NOMO-1 treated with DMSO at 0.1 percent for 48 hours (cell line): ENCODE results near the gene ATP1B2.
"Not testable (repeated sequence)": the region's sequence is repeated elsewhere in the genome, so short reads cannot be mapped to it uniquely, and the experiment has no call there.

Experiments
- DNase-seq: peaks from one replicate; lab custom pipeline; 2025; ENCODE audit not compliant: unreplicated experiment; lab: John Stamatoyannopoulos, UW

ATP1B2 gene, protein sequence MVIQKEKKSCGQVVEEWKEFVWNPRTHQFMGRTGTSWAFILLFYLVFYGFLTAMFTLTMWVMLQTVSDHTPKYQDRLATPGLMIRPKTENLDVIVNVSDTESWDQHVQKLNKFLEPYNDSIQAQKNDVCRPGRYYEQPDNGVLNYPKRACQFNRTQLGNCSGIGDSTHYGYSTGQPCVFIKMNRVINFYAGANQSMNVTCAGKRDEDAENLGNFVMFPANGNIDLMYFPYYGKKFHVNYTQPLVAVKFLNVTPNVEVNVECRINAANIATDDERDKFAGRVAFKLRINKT

DNA sequence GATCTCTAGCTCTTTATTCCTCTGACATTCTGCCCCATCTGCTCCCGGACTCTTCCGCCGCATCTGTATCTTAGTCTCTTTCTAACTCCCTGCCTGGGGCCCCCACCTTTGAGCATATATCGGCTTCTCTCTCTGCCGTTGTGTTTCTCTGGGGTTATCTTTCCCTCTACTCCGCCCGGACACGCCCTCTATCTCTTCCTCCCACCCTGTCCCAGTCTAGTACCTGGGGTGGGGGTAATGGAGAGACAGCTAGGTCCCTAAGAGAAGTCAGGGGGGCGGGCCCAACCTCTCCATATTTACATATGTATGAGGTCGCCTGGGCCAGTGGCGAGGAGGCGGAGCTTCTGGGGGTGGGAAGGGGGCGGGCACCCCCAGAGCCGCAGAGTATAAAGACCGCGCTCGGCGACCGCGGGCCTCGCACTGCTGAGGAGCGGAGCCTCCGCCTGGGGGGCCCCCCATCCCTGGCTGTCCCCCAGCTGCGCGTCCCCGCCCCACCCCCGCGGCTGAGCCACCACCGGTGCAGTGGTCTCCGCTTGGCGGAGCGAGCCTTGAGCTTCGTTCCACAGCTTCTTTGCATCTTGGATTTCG is at the start of gene ATP1B2:
TSS of gene ATP1B2 (plus strand) at position 418 of the 588 bp plus-strand sequence. CDS start 593 bp downstream, outside the sequence.
- peak; percentile 47 for DNase-seq

- no peak for DNase-seq
These were observed 44.4 kb upstream of the ATP1B2 start for GRCh38 chr17:7606280-7606679.

GRCh38 chr17:7610641-7611040 is 40.1 kb upstream of the ATP1B2 start:
- DNase-seq = no peak

- no peak for DNase-seq
These were observed 39.0 kb upstream of the ATP1B2 start for GRCh38 chr17:7611635-7612293.

DNA sequence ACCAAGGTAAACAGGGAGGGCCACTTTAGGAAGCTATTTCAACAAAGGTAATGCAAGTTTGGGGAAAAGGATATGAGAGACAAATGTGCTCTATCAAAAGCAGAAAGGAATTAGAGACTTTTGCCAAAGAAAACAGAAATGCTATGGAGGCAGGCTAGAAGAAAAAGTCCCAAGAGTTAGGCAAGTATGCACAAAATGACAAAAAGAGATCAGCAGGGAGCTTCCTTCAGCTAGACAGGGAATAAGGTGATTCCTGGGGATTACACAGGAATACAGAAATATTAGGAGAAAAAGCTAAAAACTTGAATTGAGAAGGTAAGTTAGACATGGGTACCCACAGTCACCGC is 38.5 kb upstream of the ATP1B2 start:
- no peak for DNase-seq

DNA sequence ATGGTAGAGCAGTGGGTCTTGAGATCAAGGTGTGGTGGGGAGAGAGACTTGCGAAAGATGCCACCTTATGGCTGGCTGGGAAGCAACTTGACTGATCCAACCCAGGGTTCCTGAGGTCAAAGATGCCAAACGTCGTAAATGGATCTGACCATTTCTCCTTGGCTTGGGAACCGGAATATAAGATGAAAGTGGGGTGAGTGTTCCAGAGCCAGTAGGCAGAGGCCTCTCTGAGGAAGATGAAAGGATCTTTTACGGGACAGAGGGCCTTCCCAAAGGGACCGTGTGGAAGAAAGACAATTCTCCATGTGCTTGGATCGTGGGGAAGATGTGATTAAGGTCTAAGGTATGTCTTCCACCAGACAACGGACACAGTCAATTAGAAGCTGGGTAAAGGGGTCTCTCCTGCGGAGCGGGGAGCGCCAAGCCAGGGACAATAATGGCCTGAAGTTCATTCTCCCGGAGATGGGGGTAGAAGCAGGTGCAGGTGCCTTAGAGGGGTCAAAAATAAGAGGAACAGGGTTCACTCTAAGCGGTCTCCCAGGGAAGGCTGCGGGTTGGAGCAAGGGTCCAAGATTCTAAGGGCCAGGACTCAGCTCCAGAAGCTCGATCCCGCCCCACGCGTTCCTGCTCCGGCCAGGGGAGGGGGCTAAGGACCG is 36.8 kb upstream of the ATP1B2 start:
- peak; percentile 39 for DNase-seq

DNA sequence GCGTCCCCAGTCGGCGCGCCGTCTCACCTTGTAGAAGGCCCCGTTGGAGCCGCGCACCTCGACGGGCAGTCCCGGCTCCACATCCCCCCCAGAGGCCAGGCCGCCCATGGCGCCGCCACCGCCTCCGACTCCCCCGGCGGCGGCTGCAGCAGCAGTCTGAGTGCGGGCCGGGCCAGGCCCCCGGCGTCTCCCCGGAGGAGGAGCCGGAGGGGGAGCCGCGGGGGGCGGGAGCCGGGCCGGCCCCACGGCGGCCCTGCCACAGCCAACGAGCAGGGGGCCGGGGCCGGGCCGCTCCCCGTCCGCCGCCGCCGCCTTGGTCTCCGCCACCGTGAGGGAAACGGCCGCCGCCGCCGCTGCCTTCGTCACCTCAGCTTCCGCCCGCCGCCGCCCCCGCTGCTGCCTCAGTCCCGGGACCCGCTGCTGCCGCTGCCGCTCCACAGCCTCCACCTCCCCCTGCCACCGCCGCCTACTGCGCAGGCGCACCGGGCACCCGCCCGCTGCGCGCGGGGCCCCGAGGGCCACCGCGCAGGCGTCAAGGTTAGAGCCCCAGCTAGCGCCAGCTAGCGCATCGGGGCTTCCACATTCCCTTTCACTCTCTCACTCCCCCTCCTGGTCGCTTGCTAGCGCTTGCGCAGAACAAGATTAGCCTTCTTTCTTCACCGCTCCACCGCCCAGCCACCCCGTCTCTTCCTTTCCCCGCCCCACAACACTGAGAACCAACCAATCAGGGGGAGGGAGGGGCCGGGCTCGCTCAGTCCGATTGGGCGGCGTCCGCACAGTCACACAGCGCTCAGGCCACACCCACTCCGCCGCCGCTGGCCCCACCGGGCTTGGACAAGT is 36.1 kb upstream of the ATP1B2 start, which contains the start of gene FXR2:
TSS of gene FXR2 (minus strand) at position 473 of the 840 bp plus-strand sequence. CDS start at position 108, 365 bp downstream.
- DNase-seq = peak; percentile 100

- DNase-seq = no peak
These were observed 35.4 kb upstream of the ATP1B2 start for GRCh38 chr17:7615265-7615747.

DNA sequence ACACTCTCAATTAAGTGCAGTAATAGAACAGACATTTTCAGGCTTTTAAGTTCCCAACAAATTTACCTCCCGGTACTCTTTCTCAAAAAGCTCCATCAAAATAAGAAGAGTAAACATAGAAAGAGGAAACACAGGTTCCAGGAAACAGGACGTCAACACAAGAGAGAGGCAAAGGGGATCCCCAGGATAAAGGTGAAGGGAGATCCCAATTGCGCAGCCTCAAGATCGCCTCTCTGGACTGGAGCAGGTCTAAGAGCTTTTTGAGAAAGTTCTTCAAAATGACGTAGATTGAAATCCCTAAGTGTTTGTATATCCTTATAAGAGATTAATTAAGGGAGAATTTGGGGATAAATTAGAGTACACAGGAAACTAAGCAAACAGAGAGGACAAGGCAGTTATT is 32.1 kb upstream of the ATP1B2 start:
- DNase-seq = no peak

DNA sequence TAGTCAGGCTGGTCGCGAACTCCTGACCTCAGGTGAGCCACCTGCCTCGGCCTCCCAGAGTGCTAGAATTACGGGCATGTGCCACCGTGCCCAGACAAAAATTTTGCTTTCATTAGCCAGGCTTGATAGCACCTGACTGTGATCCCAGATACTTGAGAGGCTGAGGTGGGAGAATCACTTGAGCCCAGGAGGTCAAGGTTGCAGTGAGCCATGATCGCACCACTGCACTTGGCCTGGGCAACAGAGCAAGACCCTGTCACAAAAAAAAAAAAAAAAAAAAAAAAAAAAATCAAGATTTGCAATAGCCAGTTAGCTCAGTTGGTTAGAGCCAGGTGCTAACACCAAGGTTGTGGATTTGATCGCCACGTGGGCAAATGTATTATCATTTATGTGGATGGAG is 29.9 kb upstream of the ATP1B2 start:
- DNase-seq = no peak

DNA sequence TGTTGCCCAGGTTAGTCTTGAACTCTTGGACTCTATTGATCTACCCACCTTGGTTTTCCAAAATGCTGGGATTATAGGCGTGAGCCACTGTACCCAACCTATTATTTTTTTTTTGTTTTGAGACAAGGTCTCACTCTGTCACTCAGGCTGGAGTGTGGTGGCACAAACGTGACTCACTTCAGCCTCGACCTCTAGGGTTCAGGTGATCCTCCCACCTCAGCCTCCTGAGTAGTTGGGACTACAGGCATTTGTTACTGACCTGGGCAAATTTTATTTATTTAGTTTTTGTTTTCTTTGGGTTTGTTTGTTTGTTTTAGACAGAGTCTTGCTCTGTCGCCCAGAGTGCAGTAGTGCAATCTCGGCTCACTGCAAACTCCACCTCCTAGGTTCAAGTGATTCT is 27.1 kb upstream of the ATP1B2 start:
- no peak for DNase-seq

- not testable (repeated sequence) for DNase-seq
These were observed 25.0 kb upstream of the ATP1B2 start for GRCh38 chr17:7625749-7626148.

GRCh38 chr17:7626307-7626706 is 24.4 kb upstream of the ATP1B2 start:
- DNase-seq = no peak

GRCh38 chr17:7626956-7627249 is 23.8 kb upstream of the ATP1B2 start:
- DNase-seq = no peak

GRCh38 chr17:7627250-7628121 is 23.2 kb upstream of the ATP1B2 start, which contains the start of gene SAT2:
Gene SAT2 (minus strand): TSS chr17:7627821. CDS start chr17:7627635, 186 bp downstream.
- DNase-seq = peak; percentile 88

DNA sequence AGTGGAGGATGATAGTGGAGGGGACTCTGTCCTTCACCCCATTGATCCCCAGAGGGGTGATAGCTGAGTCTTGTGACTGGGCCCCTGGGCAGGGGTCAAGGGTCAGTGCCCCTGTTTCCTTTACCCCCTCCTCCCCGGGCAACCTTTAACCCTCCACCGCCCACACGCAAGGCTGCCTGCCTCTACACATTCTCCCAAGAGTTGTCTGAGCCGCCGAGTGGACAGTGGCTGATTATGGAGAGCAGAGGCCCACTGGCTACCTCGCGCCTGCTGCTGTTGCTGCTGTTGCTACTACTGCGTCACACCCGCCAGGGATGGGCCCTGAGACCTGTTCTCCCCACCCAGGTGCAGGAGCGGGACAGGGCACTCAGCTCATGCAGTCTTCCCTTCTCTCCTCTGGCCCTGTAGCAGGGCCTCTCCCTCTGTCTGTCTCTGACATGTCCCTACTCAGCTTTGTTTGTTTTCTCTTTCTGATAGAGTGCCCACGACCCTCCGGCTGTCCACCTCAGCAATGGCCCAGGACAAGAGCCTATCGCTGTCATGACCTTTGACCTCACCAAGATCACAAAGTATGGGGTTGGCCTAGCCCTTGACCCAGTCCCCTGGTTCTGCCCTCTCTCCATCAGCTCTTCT is 20.7 kb upstream of the ATP1B2 start, which contains the start of gene SHBG:
TSS of gene SHBG (plus strand) at position 197 of the 633 bp plus-strand sequence. CDS start at position 235, 38 bp downstream.
- DNase-seq = no peak

- no peak for DNase-seq
These were observed 19.0 kb upstream of the ATP1B2 start for GRCh38 chr17:7631398-7632380.

DNA sequence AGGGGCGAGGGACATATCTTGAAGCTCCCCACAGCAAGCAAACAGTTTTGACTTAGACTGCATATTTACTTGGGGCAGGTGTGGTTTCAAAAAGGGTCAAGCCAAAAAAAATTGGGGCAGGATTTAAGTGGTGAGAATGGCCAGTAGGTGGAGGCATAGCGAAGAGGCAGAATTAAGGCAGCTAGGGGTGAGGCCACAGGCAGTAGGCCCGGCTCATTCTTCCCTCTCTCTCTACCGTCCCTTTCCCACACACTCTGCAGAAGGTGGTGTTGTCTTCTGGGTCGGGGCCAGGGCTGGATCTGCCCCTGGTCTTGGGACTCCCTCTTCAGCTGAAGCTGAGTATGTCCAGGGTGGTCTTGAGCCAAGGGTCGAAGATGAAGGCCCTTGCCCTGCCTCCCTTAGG is 18.2 kb upstream of the ATP1B2 start:
- peak; percentile 75 for DNase-seq
